Right lung (tissue), 5 donors: ENCODE measurements around the gene PDGFB. TPM values are rescaled to one million over a fixed set of nuclear protein-coding genes. Genes with fewer than 3 reads are reported as not detected.

Source experiments
- DNase-seq, 2 donors: peaks; one replicate each; pipeline ENCODE4 v3.0.0-alpha.2; 2013
- polyA plus RNA-seq, 5 donors: library from polyadenylated mRNA; unstranded; fragments of 120-200 nt; gene quantifications; one replicate each; pipeline versions ENCODE4 v1.2.1 to v1.2.3, GENCODE V29; 2013; ENCODE audit warnings: inconsistent platforms in 1 of 5, low replicate concordance in 1 of 5; ENCODE audit not compliant: insufficient read length in 5 of 5, insufficient read depth in 1 of 5

The PDGFB gene
- polyA plus RNA-seq, 5 donors = 16.6 to 29.0 (median 19.7) TPM

GRCh38 chr22:39241794-39242594, 2.8 kb downstream of the PDGFB start:
- no peak for DNase-seq

- DNase-seq = no peak
Observed at GRCh38 chr22:39240831-39241793, 3.7 kb downstream of the PDGFB start.

- DNase-seq = no peak
Observed at GRCh38 chr22:39239561-39240423, 5.0 kb downstream of the PDGFB start.

GRCh38 chr22:39238966-39239505, 5.7 kb downstream of the PDGFB start:
- no peak for DNase-seq

GRCh38 chr22:39238561-39238960, 6.2 kb downstream of the PDGFB start:
- DNase-seq = no peak

- no peak for DNase-seq
Observed at GRCh38 chr22:39238101-39238466, 6.7 kb downstream of the PDGFB start.

- DNase-seq = no peak
Observed at GRCh38 chr22:39237318-39238100, 7.3 kb downstream of the PDGFB start.

GRCh38 chr22:39236321-39237317, 8.2 kb downstream of the PDGFB start:
- no peak for DNase-seq

GRCh38 chr22:39234867-39235687, 9.7 kb downstream of the PDGFB start:
- no peak for DNase-seq

- no peak for DNase-seq
Observed at GRCh38 chr22:39234472-39234787, 10.4 kb downstream of the PDGFB start.

- no peak for DNase-seq
Observed at GRCh38 chr22:39233710-39234471, 10.9 kb downstream of the PDGFB start.

- no peak for DNase-seq
Observed at GRCh38 chr22:39232806-39233709, 11.7 kb downstream of the PDGFB start.

GRCh38 chr22:39232246-39232645, 12.5 kb downstream of the PDGFB start:
- no peak for DNase-seq

GRCh38 chr22:39231197-39231950, 13.4 kb downstream of the PDGFB start:
- DNase-seq = no peak

- no peak for DNase-seq
Observed at GRCh38 chr22:39230261-39231196, 14.3 kb downstream of the PDGFB start.
